Prostate gland (tissue), 2 donors: ENCODE measurements around the gene OR6C75. TPM values are rescaled to one million over a fixed set of nuclear protein-coding genes. Genes with fewer than 3 reads are reported as not detected.

Experiments used
- DNase-seq: peaks from one replicate; pipeline ENCODE4 v3.0.0-alpha.2; 2019; ENCODE audit warnings: low spot score
- H3K27ac ChIP-seq, 2 donors: fragments of 200-600 bp; sonication (generic); 2 replicates each; pipeline ENCODE4 v1.5.1; 2017 to 2019
- H3K27me3 ChIP-seq: fragments of 200-600 bp; sonication (generic); replicated peaks from 2 replicates; pipeline ENCODE4 v1.5.1; 2019; ENCODE audit not compliant: insufficient read depth
- H3K36me3 ChIP-seq, 2 donors: fragments of 200-600 bp; sonication (generic); 1 replicate in 1 of 2; 2 replicates in 1 of 2; pipeline versions ENCODE4 v1.5.1 to v1.8.1; 2017 to 2019
- H3K4me1 ChIP-seq: fragments of 200-600 bp; sonication (generic); replicated peaks from 2 replicates; pipeline ENCODE4 v1.5.1; 2019
- H3K4me3 ChIP-seq, 2 donors: fragments of 200-600 bp; sonication (generic); 2 replicates each; pipeline ENCODE4 v1.5.1; 2017 to 2019
- H3K9me3 ChIP-seq: fragments of 200-600 bp; sonication (generic); 2 replicates; pipeline ENCODE4 v1.5.1; 2017
- CTCF ChIP-seq, 4 experiments: fragments of 200-600 bp in 2 of 4; fragments of 450-650 bp in 2 of 4; sonication (generic) in 2 of 4; IDR thresholded peaks; 1 replicate in 3 of 4; 2 replicates in 1 of 4; pipeline ENCODE4 v1.5.1; 2016 to 2019; ENCODE audit warnings: antibody characterized with exemption in 4 of 4, mild to moderate bottlenecking in 2 of 4, moderate library complexity in 2 of 4
- POLR2A ChIP-seq: fragments of 450-650 bp; IDR thresholded peaks from one replicate; pipeline ENCODE4 v1.6.1; 2016; ENCODE audit warnings: antibody characterized with exemption, mild to moderate bottlenecking
- POLR2AphosphoS5 ChIP-seq: sonication (generic); formaldehyde crosslinking; IDR thresholded peaks from one replicate; pipeline ENCODE4 v1.6.1; 2017; ENCODE audit warnings: antibody characterized with exemption
- WGBS: methylation state at CpG from one replicate; pipeline ENCODE4 v1.1.5; 2018; 5-methylcytosine and 5-hydroxymethylcytosine counted together
- intact Hi-C: fragments of 100-400 bp; cut with DNase I; formaldehyde crosslinking; loops from one replicate; pipeline ENCODE4 v1.14.2; 2022
- total RNA-seq, 2 donors: library from RNA; depleted of rRNA; stranded (reverse); fragments of >200 nt; gene quantifications; one replicate each; pipeline ENCODE4 v1.1.0, GENCODE V29; 2016

OR6C75 gene
- total RNA-seq, 2 donors from 2014 or later = not detected

- Histone ChIP-seq H3K4me3 (no peak overlapping the region), H3K27ac (no peak overlapping the region)
- intact Hi-C loops = loop anchor here (1.0 kb wide), 1 partner anchor 8 kb away; no protein-coding TSS in a partner anchor
These were observed 2.3 kb downstream of the OR6C75 start for GRCh38 chr12:55365086-55365485.

GRCh38 chr12:55372521-55372920 lies 9.7 kb downstream of the OR6C75 start:
- DNase-seq = no peak
- H3K27me3 ChIP-seq = no peaks in the 10 kb centered on the region
- H3K4me1 ChIP-seq = no peaks in the 10 kb centered on the region
- no peak for TF ChIP-seq POLR2A
- TF ChIP-seq CTCF (IDR thresholded peaks at IDR 0.05) = no peak
- TF ChIP-seq POLR2AphosphoS5 = no peak
- no peak overlapping the region for H3K4me3 ChIP-seq
- intact Hi-C loops = no loop called here
- no peaks in the 10 kb centered on the region for H3K9me3 ChIP-seq
- 69% methylated on average over 4 of the region's 4 CpGs for WGBS
- H3K27ac ChIP-seq = no peak overlapping the region
- H3K36me3 ChIP-seq = no peaks in the 10 kb centered on the region

More at GRCh38 chr12:55365086-55365485, 2.3 kb downstream of the OR6C75 start:
- Histone ChIP-seq H3K27me3 (no peaks in the 10 kb centered on the region), H3K36me3 (no peaks in the 10 kb centered on the region), H3K4me1 (no peaks in the 10 kb centered on the region), H3K9me3 (no peaks in the 10 kb centered on the region)
- 83% methylated on average over 3 of the region's 3 CpGs for WGBS
- DNase-seq = no peak
- TF ChIP-seq POLR2A = no peak
- no peak for TF ChIP-seq POLR2AphosphoS5
- no peak for TF ChIP-seq CTCF (IDR thresholded peaks at IDR 0.05)

DNA sequence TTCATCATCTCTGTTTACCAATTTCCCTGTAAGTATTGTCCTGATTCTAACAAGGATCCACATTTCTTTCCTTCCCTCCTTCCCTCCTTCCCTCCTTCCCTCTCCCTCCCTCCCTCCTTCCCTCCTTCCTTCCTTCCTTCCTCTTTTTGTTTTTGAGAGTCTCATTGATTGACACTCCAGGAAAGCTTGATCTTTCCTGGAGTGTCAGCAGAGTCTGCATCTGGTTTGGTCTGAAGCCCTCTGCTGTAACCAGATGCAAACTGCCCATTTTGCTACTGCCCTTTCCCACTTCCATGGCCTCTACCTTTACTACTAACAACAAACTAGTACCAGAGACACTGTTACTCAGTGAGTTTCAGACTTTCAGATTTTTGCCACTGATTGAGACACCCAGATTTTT lies 23.1 kb downstream of the OR6C75 start:
- Histone ChIP-seq H3K27me3 (no peaks in the 10 kb centered on the region), H3K9me3 (no peaks in the 10 kb centered on the region), H3K27ac (no peak overlapping the region), H3K4me1 (no peaks in the 10 kb centered on the region), H3K36me3 (no peaks in the 10 kb centered on the region), H3K4me3 (no peak overlapping the region)
- intact Hi-C loops = no loop called here
- TF ChIP-seq POLR2AphosphoS5 (no peak), CTCF (IDR thresholded peaks at IDR 0.05) (no peak), POLR2A (no peak)
- DNase-seq = no peak

DNA sequence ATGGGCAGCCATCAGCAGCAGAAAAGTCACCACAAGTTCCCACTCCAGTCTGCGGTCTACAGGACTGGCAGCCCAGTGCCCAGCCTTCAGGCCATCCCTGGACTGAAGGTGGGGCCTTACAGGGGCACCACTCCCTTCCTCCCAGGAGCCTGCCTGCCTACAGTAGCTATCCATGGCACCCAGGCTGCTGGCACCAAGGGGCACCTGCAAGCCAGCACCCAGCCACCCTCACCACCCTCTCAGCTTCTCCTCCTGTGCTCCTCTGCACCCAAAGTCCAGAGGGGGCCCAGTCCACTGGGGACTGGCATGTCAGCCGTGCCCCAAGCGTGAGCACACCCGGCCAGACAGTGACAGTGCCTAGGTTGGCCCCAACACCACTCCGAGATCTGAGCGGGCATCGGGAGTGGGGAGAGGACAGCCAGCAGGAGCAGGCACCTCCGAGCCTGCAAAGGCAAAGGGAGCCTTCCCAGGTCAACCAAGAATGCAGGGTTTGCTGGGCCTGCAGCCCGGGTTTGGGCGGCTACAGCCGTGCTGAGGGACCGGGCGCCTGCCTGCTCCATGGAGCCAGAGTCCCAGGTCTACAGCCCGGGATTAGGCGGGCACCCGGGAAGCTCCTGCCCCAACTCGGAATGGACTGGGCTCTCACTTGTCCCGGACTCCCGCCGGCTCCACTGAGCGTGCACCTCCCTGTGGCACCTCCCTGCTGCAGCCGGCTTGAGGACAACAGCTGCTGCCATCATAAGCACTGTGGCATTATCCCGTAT lies 29.4 kb downstream of the OR6C75 start:
- no peak for DNase-seq
- H3K27me3 ChIP-seq = no peaks in the 10 kb centered on the region
- H3K27ac ChIP-seq = no peak overlapping the region
- H3K36me3 ChIP-seq = no peaks in the 10 kb centered on the region
- H3K4me3 ChIP-seq = no peak overlapping the region
- WGBS = 91% methylated on average over 23 of the region's 23 CpGs
- intact Hi-C loops = no loop called here
- no peaks in the 10 kb centered on the region for H3K9me3 ChIP-seq
- TF ChIP-seq POLR2AphosphoS5 (no peak), POLR2A (no peak), CTCF (IDR thresholded peaks at IDR 0.05) (no peak)
- no peaks in the 10 kb centered on the region for H3K4me1 ChIP-seq

DNA sequence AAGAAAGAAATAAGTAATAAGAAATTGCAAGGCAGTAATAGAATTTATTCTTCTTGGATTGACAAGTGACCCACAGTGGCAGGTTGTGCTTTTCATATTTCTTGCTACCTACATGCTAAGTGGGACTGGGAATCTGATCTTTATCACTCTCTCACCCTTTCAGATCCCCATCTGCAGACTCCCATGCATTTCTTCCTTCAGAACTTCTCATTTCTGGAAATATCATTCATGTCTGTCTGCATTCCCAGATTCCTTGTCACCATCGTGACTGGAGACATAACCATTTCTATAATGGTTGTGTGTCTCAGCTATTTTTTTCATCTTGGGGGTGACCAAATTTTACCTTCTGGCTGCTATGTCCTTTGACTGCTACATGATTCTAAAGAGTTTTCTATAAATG lies 33.6 kb downstream of the OR6C75 start:
- no peak overlapping the region for H3K27ac ChIP-seq
- WGBS = 64% methylated on average over 1 of the region's 1 CpG
- no peak for TF ChIP-seq CTCF (IDR thresholded peaks at IDR 0.05)
- TF ChIP-seq POLR2A = no peak
- TF ChIP-seq POLR2AphosphoS5 = no peak
- H3K27me3 ChIP-seq = no peaks in the 10 kb centered on the region
- DNase-seq = no peak
- H3K9me3 ChIP-seq = no peaks in the 10 kb centered on the region
- intact Hi-C loops = no loop called here
- no peaks in the 10 kb centered on the region for H3K36me3 ChIP-seq
- H3K4me1 ChIP-seq = no peaks in the 10 kb centered on the region
- H3K4me3 ChIP-seq = no peak overlapping the region
